ENCODE data around the gene CLVS2. TPM values are rescaled to one million over a fixed set of nuclear protein-coding genes. Genes with fewer than 3 reads are reported as not detected.

Gene CLVS2
- total and polyA plus RNA-seq, 9 donors, result under 0.01 to 0.08 TPM; not detected in 7

- Histone ChIP-seq H3K36me3 (no peaks in the 10 kb centered on the region), H3K4me1 (ENCODE audit: insufficient read depth) (peaks cover under 1% of the 10 kb centered on the region), H3K27ac (no peak overlapping the region), H3K27me3 (no peaks in the 10 kb centered on the region), H3K9me3 (no peaks in the 10 kb centered on the region), H3K4me3 (no peak overlapping the region)
- TF ChIP-seq, protein P1, sequence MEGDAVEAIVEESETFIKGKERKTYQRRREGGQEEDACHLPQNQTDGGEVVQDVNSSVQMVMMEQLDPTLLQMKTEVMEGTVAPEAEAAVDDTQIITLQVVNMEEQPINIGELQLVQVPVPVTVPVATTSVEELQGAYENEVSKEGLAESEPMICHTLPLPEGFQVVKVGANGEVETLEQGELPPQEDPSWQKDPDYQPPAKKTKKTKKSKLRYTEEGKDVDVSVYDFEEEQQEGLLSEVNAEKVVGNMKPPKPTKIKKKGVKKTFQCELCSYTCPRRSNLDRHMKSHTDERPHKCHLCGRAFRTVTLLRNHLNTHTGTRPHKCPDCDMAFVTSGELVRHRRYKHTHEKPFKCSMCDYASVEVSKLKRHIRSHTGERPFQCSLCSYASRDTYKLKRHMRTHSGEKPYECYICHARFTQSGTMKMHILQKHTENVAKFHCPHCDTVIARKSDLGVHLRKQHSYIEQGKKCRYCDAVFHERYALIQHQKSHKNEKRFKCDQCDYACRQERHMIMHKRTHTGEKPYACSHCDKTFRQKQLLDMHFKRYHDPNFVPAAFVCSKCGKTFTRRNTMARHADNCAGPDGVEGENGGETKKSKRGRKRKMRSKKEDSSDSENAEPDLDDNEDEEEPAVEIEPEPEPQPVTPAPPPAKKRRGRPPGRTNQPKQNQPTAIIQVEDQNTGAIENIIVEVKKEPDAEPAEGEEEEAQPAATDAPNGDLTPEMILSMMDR (IDR thresholded peaks at IDR 0.05), result no peak
- no peak for TF ChIP-seq POLR2A (IDR thresholded peaks at IDR 0.05)
- no peak for TF ChIP-seq EP300 (IDR thresholded peaks at IDR 0.05)
- WGBS, 3 donors, result 62 to 68% (median 66%) methylated on average over 3 of the region's 3 CpGs
- intact Hi-C loops (cut with DNase I), result no loop called here
- no peak for DNase-seq
Observed at GRCh38 chr6:123001540-123001939, 5.5 kb downstream of the CLVS2 start.

GRCh38 chr6:123007885-123008284 lies 11.8 kb downstream of the CLVS2 start:
- intact Hi-C loops (cut with DNase I), result no loop called here
- no peak for DNase-seq
- Histone ChIP-seq H3K27me3 (no peaks in the 10 kb centered on the region), H3K9me3 (no peaks in the 10 kb centered on the region), H3K27ac (no peak overlapping the region), H3K4me1 (ENCODE audit: insufficient read depth) (no peaks in the 10 kb centered on the region), H3K36me3 (no peaks in the 10 kb centered on the region), H3K4me3 (no peak overlapping the region)
- TF ChIP-seq EP300 (IDR thresholded peaks at IDR 0.05) (no peak), POLR2A (IDR thresholded peaks at IDR 0.05) (no peak)
- TF ChIP-seq, protein P1 (IDR thresholded peaks at IDR 0.05), result no peak

- WGBS, 3 donors, result 48 to 56% (median 49%) methylated on average over 2 of the region's 2 CpGs
- H3K36me3 ChIP-seq, result no peaks in the 10 kb centered on the region
Observed at GRCh38 chr6:123009059-123009458, 13.0 kb downstream of the CLVS2 start.

GRCh38 chr6:123014835-123015234 lies 18.8 kb downstream of the CLVS2 start:
- intact Hi-C loops (cut with DNase I), result no loop called here
- Histone ChIP-seq H3K27me3 (no peaks in the 10 kb centered on the region), H3K36me3 (no peaks in the 10 kb centered on the region), H3K9me3 (no peaks in the 10 kb centered on the region), H3K4me1 (ENCODE audit: insufficient read depth) (no peaks in the 10 kb centered on the region), H3K4me3 (no peak overlapping the region), H3K27ac (no peak overlapping the region)
- no peak for DNase-seq
- TF ChIP-seq, protein P1 (IDR thresholded peaks at IDR 0.05), result no peak
- TF ChIP-seq POLR2A (IDR thresholded peaks at IDR 0.05) (no peak), EP300 (IDR thresholded peaks at IDR 0.05) (no peak)

More at GRCh38 chr6:123009059-123009458, 13.0 kb downstream of the CLVS2 start:
- Histone ChIP-seq H3K4me3 (no peak overlapping the region), H3K27ac (no peak overlapping the region), H3K4me1 (ENCODE audit: insufficient read depth) (no peaks in the 10 kb centered on the region), H3K27me3 (no peaks in the 10 kb centered on the region), H3K9me3 (no peaks in the 10 kb centered on the region)
- DNase-seq, result no peak
- TF ChIP-seq, protein P1 (IDR thresholded peaks at IDR 0.05), result no peak
- no peak for TF ChIP-seq EP300 (IDR thresholded peaks at IDR 0.05)
- no peak for TF ChIP-seq POLR2A (IDR thresholded peaks at IDR 0.05)
- intact Hi-C loops (cut with DNase I), result no loop called here
